KOPT-K1 (cell line): ENCODE data around the gene YPEL3.
"Not testable (repeated sequence)": the region's sequence is repeated elsewhere in the genome, so short reads cannot be mapped to it uniquely, and the experiment has no call there.

Experiments used
- H3K27ac ChIP-seq: fragments of 200-600 bp; sonication (generic); 2 replicates; pipeline ENCODE4 v1.5.1; 2016; ENCODE audit warnings: antibody characterized with exemption, mild to moderate bottlenecking, low read depth, low read length; ENCODE audit not compliant: poor library complexity, severe bottlenecking
- H3K36me3 ChIP-seq: fragments of 200-600 bp; sonication (generic); 2 replicates; pipeline ENCODE4 v1.5.1; 2017; ENCODE audit warnings: antibody characterized with exemption, mild to moderate bottlenecking, low read length, moderate library complexity; ENCODE audit not compliant: insufficient read depth
- H3K9me3 ChIP-seq: fragments of 200-600 bp; sonication (generic); 2 replicates; pipeline ENCODE4 v1.5.1; 2017; ENCODE audit warnings: antibody characterized with exemption, low read length, mild to moderate bottlenecking; ENCODE audit not compliant: insufficient read depth, poor library complexity, severe bottlenecking

YPEL3 gene

GRCh38 chr16:30096105-30096861 is at the start of gene YPEL3:
TSS of gene YPEL3 (minus strand) at chr16:30096213. CDS start at chr16:30095482, 731 bp downstream.
- peak within 1 kb of the TSS; percentile 79 for H3K27ac ChIP-seq
- H3K9me3 ChIP-seq = peaks cover 27% of the 10 kb centered on the region
- H3K36me3 ChIP-seq = no peaks in the 10 kb centered on the region

GRCh38 chr16:30145657-30146056 is 49.6 kb upstream of the YPEL3 start:
- Histone ChIP-seq H3K36me3 (no peaks in the 10 kb centered on the region), H3K27ac (no peak overlapping the region), H3K9me3 (peaks cover 18% of the 10 kb centered on the region)

GRCh38 chr16:30144917-30145316 is 48.9 kb upstream of the YPEL3 start:
- Histone ChIP-seq H3K9me3 (peaks cover 14% of the 10 kb centered on the region), H3K36me3 (no peaks in the 10 kb centered on the region), H3K27ac (no peak overlapping the region)

- Histone ChIP-seq H3K36me3 (no peaks in the 10 kb centered on the region), H3K9me3 (peaks cover 5% of the 10 kb centered on the region), H3K27ac (no peak overlapping the region)
Measured at GRCh38 chr16:30144017-30144416, 48.0 kb upstream of the YPEL3 start.

- no peaks in the 10 kb centered on the region for H3K36me3 ChIP-seq
- H3K9me3 ChIP-seq = no peaks in the 10 kb centered on the region
- H3K27ac ChIP-seq = no peak overlapping the region
Measured at GRCh38 chr16:30143347-30143702, 47.3 kb upstream of the YPEL3 start.

- Histone ChIP-seq H3K27ac (no peak overlapping the region), H3K36me3 (no peaks in the 10 kb centered on the region), H3K9me3 (no peaks in the 10 kb centered on the region)
Measured at GRCh38 chr16:30142672-30143346, 46.8 kb upstream of the YPEL3 start.

- Histone ChIP-seq H3K27ac (no peak overlapping the region), H3K9me3 (no peaks in the 10 kb centered on the region), H3K36me3 (no peaks in the 10 kb centered on the region)
Measured at GRCh38 chr16:30141750-30142149, 45.7 kb upstream of the YPEL3 start.

- no peak overlapping the region for H3K27ac ChIP-seq
- H3K36me3 ChIP-seq = no peaks in the 10 kb centered on the region
- H3K9me3 ChIP-seq = no peaks in the 10 kb centered on the region
Measured at GRCh38 chr16:30139583-30140481, 43.8 kb upstream of the YPEL3 start.

GRCh38 chr16:30137897-30138296 is 41.9 kb upstream of the YPEL3 start:
- Histone ChIP-seq H3K9me3 (no peaks in the 10 kb centered on the region), H3K27ac (peak overlapping the region; percentile 47), H3K36me3 (no peaks in the 10 kb centered on the region)

GRCh38 chr16:30136971-30137605 is 41.1 kb upstream of the YPEL3 start:
- Histone ChIP-seq H3K27ac (no peak overlapping the region), H3K36me3 (no peaks in the 10 kb centered on the region), H3K9me3 (no peaks in the 10 kb centered on the region)

GRCh38 chr16:30132591-30132990 is 36.6 kb upstream of the YPEL3 start:
- peak overlapping the region; percentile 34 for H3K27ac ChIP-seq
- H3K9me3 ChIP-seq = peaks cover 15% of the 10 kb centered on the region
- H3K36me3 ChIP-seq = no peaks in the 10 kb centered on the region

GRCh38 chr16:30131869-30132475 is 36.0 kb upstream of the YPEL3 start:
- H3K9me3 ChIP-seq = peaks cover 15% of the 10 kb centered on the region
- H3K36me3 ChIP-seq = no peaks in the 10 kb centered on the region
- H3K27ac ChIP-seq = peak overlapping the region; percentile 34

GRCh38 chr16:30127993-30128392 is 32.0 kb upstream of the YPEL3 start:
- H3K9me3 ChIP-seq = peaks cover 15% of the 10 kb centered on the region
- no peaks in the 10 kb centered on the region for H3K36me3 ChIP-seq

GRCh38 chr16:30125690-30126089 is 29.7 kb upstream of the YPEL3 start:
- not testable (repeated sequence) for H3K9me3 ChIP-seq, H3K27ac ChIP-seq, H3K36me3 ChIP-seq

More at GRCh38 chr16:30127993-30128392, 32.0 kb upstream of the YPEL3 start:
- no peak overlapping the region for H3K27ac ChIP-seq
